IMR-90 (cell line): ENCODE results near the gene CASTOR1.

ENCODE experiments used
- FOS ChIP-seq: fragments of 150-350 bp; IDR thresholded peaks from 2 replicates; pipeline ENCODE4 v1.6.1; 2016; ENCODE audit warnings: low read depth, low read length
- MAFK ChIP-seq: IDR thresholded peaks from 2 replicates; pipeline ENCODE4 v1.6.1; 2012; ENCODE audit warnings: low read depth, low read length, improper control_type of control experiment
- POLR2A ChIP-seq: IDR thresholded peaks from 2 replicates; pipeline ENCODE4 v1.6.1; 2012; ENCODE audit warnings: mild to moderate bottlenecking, low read depth, low read length
- RCOR1 ChIP-seq: IDR thresholded peaks from 2 replicates; pipeline ENCODE4 v1.6.1; 2012; ENCODE audit warnings: mild to moderate bottlenecking, low read length, improper control_type of control experiment; ENCODE audit not compliant: insufficient replicate concordance
- SMC3 ChIP-seq: fragments of 150-350 bp; IDR thresholded peaks from 2 replicates; pipeline ENCODE4 v1.6.1; 2016; ENCODE audit warnings: low read depth, mild to moderate bottlenecking, antibody characterized with exemption, low read length, moderate library complexity
- TF ChIP-seq, protein P1 (sequence below): conservative IDR thresholded peaks from 2 replicates; pipeline ENCODE4 v1.5.1; 2012; ENCODE audit warnings: mild to moderate bottlenecking, low read depth, low read length, improper control_type of control experiment
- TF ChIP-seq, protein P2 (sequence below): fragments of 150-350 bp; IDR thresholded peaks from 2 replicates; pipeline ENCODE4 v1.6.1; 2017; ENCODE audit warnings: mild to moderate bottlenecking, antibody characterized with exemption, low read length, low read depth

GRCh38 chr22:30290342-30291057 lies 1.2 kb upstream of the CASTOR1 start:
- TF ChIP-seq, protein P1, sequence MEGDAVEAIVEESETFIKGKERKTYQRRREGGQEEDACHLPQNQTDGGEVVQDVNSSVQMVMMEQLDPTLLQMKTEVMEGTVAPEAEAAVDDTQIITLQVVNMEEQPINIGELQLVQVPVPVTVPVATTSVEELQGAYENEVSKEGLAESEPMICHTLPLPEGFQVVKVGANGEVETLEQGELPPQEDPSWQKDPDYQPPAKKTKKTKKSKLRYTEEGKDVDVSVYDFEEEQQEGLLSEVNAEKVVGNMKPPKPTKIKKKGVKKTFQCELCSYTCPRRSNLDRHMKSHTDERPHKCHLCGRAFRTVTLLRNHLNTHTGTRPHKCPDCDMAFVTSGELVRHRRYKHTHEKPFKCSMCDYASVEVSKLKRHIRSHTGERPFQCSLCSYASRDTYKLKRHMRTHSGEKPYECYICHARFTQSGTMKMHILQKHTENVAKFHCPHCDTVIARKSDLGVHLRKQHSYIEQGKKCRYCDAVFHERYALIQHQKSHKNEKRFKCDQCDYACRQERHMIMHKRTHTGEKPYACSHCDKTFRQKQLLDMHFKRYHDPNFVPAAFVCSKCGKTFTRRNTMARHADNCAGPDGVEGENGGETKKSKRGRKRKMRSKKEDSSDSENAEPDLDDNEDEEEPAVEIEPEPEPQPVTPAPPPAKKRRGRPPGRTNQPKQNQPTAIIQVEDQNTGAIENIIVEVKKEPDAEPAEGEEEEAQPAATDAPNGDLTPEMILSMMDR: no peak
- TF ChIP-seq FOS (no peak), MAFK (no peak), POLR2A (no peak), RCOR1 (no peak), SMC3 (no peak)
- TF ChIP-seq, protein P2, sequence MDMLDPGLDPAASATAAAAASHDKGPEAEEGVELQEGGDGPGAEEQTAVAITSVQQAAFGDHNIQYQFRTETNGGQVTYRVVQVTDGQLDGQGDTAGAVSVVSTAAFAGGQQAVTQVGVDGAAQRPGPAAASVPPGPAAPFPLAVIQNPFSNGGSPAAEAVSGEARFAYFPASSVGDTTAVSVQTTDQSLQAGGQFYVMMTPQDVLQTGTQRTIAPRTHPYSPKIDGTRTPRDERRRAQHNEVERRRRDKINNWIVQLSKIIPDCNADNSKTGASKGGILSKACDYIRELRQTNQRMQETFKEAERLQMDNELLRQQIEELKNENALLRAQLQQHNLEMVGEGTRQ: no peak
